C4-2B (cell line): ENCODE results near the gene LDB3.

Experiments used
- H3K27ac ChIP-seq: fragments of 450-650 bp; 2 replicates; pipeline ENCODE4 v1.5.1; 2017
- CTCF ChIP-seq: fragments of 450-650 bp; conservative IDR thresholded peaks from 2 replicates; pipeline ENCODE4 v1.5.1; 2017; ENCODE audit warnings: mild to moderate bottlenecking
- ZFX ChIP-seq: fragments of 450-650 bp; IDR thresholded peaks from 2 replicates; pipeline ENCODE4 v1.6.1; 2017

The LDB3 gene

GRCh38 chr10:86690231-86690630 is 21.9 kb downstream of the LDB3 start:
- no peak overlapping the region for H3K27ac ChIP-seq
- TF ChIP-seq CTCF, result no peak
- TF ChIP-seq ZFX, result no peak

GRCh38 chr10:86690657-86691084 is 22.4 kb downstream of the LDB3 start:
- no peak overlapping the region for H3K27ac ChIP-seq
- no peak for TF ChIP-seq ZFX
- no peak for TF ChIP-seq CTCF

- no peak overlapping the region for H3K27ac ChIP-seq
- TF ChIP-seq CTCF (no peak), ZFX (no peak)
Measured at GRCh38 chr10:86691333-86692022, 23.2 kb downstream of the LDB3 start.

GRCh38 chr10:86692023-86692514 is 23.8 kb downstream of the LDB3 start:
- TF ChIP-seq ZFX (no peak), CTCF (no peak)
- H3K27ac ChIP-seq, result no peak overlapping the region

GRCh38 chr10:86692664-86693063 is 24.4 kb downstream of the LDB3 start:
- H3K27ac ChIP-seq, result no peak overlapping the region

GRCh38 chr10:86693275-86693674 is 25.0 kb downstream of the LDB3 start:
- no peak overlapping the region for H3K27ac ChIP-seq
- TF ChIP-seq CTCF (no peak), ZFX (no peak)

More at GRCh38 chr10:86692664-86693063, 24.4 kb downstream of the LDB3 start:
- TF ChIP-seq ZFX (no peak), CTCF (no peak)

GRCh38 chr10:86693721-86694369 is 25.5 kb downstream of the LDB3 start:
- TF ChIP-seq ZFX (no peak), CTCF (peak; percentile 54)
- no peak overlapping the region for H3K27ac ChIP-seq
